Thoracic aorta (tissue), 2 donors: ENCODE data around the gene CES3. TPM values are rescaled to one million over a fixed set of nuclear protein-coding genes. Genes with fewer than 3 reads are reported as not detected.
"Not testable (repeated sequence)": the region's sequence is repeated elsewhere in the genome, so short reads cannot be mapped to it uniquely, and the experiment has no call there.

Experiments
- ATAC-seq: fragments of 150-250 bp; one replicate; pipeline ENCODE4 v1.8.0; 2017; ENCODE audit warnings: low read depth; ENCODE audit not compliant: insufficient number of reproducible peaks, low FRiP score
- DNase-seq: peaks from one replicate; pipeline ENCODE4 v3.0.0-alpha.2; 2020; ENCODE audit warnings: low spot score
- H3K27ac ChIP-seq, 2 donors: fragments of 200-600 bp; sonication (generic); 1 replicate in 1 of 2; 2 replicates in 1 of 2; pipeline ENCODE4 v1.5.1; 2016; ENCODE audit warnings: mild to moderate bottlenecking in 2 of 2, moderate library complexity in 2 of 2
- H3K27me3 ChIP-seq: fragments of 200-600 bp; sonication (generic); replicated peaks from 2 replicates; pipeline ENCODE4 v1.6.0; 2016; ENCODE audit warnings: mild to moderate bottlenecking; ENCODE audit not compliant: insufficient read depth
- H3K36me3 ChIP-seq: fragments of 200-600 bp; sonication (generic); one replicate; pipeline ENCODE4 v1.5.1; 2016
- H3K4me1 ChIP-seq, 2 donors: fragments of 200-600 bp; sonication (generic); 1 replicate in 1 of 2; 2 replicates in 1 of 2; pipeline versions ENCODE4 v1.5.1 to v1.6.0; 2016; ENCODE audit warnings: low read depth in 2 of 2, mild to moderate bottlenecking in 1 of 2; ENCODE audit not compliant: control insufficient read depth in 1 of 2
- H3K4me3 ChIP-seq: fragments of 200-600 bp; sonication (generic); 2 replicates; pipeline ENCODE4 v1.5.1; 2016; ENCODE audit warnings: mild to moderate bottlenecking
- H3K9me3 ChIP-seq: fragments of 200-600 bp; sonication (generic); 2 replicates; pipeline ENCODE4 v1.5.1; 2016
- total RNA-seq, 2 donors: library from RNA; depleted of rRNA; stranded (reverse); fragments of >200 nt; gene quantifications; one replicate each; pipeline versions ENCODE4 v1.1.0 to v1.2.3, GENCODE V29; 2016
- TF ChIP-seq, protein P1 (sequence below): fragments of 200-600 bp; sonication (generic); IDR thresholded peaks from one replicate; pipeline ENCODE4 v1.5.1; 2019; ENCODE audit warnings: antibody characterized with exemption

The CES3 gene
- total RNA-seq, 2 donors from 2014 or later = 0.63 to 1.1 TPM

GRCh38 chr16:66950971-66951790 lies 9.9 kb upstream of the CES3 start:
- Histone ChIP-seq H3K27ac (no peak overlapping the region), H3K27me3 (no peaks in the 10 kb centered on the region), H3K9me3 (no peaks in the 10 kb centered on the region), H3K4me3 (no peak overlapping the region), H3K4me1 (peaks cover 8 to 19% of the 10 kb centered on the region in 2 donors), H3K36me3 (no peaks in the 10 kb centered on the region)
- TF ChIP-seq, protein P1, sequence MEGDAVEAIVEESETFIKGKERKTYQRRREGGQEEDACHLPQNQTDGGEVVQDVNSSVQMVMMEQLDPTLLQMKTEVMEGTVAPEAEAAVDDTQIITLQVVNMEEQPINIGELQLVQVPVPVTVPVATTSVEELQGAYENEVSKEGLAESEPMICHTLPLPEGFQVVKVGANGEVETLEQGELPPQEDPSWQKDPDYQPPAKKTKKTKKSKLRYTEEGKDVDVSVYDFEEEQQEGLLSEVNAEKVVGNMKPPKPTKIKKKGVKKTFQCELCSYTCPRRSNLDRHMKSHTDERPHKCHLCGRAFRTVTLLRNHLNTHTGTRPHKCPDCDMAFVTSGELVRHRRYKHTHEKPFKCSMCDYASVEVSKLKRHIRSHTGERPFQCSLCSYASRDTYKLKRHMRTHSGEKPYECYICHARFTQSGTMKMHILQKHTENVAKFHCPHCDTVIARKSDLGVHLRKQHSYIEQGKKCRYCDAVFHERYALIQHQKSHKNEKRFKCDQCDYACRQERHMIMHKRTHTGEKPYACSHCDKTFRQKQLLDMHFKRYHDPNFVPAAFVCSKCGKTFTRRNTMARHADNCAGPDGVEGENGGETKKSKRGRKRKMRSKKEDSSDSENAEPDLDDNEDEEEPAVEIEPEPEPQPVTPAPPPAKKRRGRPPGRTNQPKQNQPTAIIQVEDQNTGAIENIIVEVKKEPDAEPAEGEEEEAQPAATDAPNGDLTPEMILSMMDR = no peak
- DNase-seq = no peak
- no peak for ATAC-seq

GRCh38 chr16:66952430-66953110 lies 8.5 kb upstream of the CES3 start:
- no peaks in the 10 kb centered on the region for H3K27me3 ChIP-seq
- H3K9me3 ChIP-seq = no peaks in the 10 kb centered on the region
- TF ChIP-seq, protein P1 = no peak
- no peaks in the 10 kb centered on the region for H3K36me3 ChIP-seq
- peaks cover 8 to 13% of the 10 kb centered on the region in 2 donors for H3K4me1 ChIP-seq
- H3K27ac ChIP-seq = no peak overlapping the region
- DNase-seq (no peak), ATAC-seq (no peak)
- H3K4me3 ChIP-seq = no peak overlapping the region

- no peak for ATAC-seq
- DNase-seq = no peak
Observed at GRCh38 chr16:66953462-66954096, 7.5 kb upstream of the CES3 start.

DNA sequence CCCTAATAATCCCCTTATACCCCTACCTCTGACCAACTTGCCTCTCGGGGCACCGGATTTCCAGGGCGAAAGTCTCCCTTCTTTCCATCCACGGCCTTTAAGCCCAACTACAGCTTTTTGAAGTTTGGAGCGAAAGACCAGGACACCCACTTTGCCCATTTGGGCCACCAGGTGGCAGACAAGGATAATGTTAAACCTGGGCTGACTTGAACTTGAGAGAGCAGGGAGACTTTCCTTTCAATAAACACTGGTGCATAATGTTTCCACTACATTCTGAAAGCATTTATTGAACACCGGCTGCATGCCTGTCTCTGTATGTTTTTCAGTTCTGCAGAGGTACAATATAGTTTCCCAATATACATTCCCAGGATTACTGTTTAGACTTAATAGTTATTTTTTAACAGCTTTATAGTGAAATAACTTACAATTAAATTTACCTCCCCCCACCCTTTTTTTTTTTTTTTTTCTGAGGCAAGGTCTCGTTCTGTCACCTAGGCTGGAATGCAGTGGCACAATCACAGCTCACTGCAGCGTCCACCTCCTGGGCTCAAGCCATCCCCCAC lies 6.9 kb upstream of the CES3 start:
- ATAC-seq = peak; percentile 59
- TF ChIP-seq, protein P1 = peak; percentile 82
- Histone ChIP-seq H3K4me3 (no peak overlapping the region), H3K4me1 (peaks cover 0 to 1% of the 10 kb centered on the region in 2 donors), H3K9me3 (no peaks in the 10 kb centered on the region), H3K27ac (no peak overlapping the region), H3K27me3 (no peaks in the 10 kb centered on the region), H3K36me3 (no peaks in the 10 kb centered on the region)
- peak; percentile 25 for DNase-seq

More at GRCh38 chr16:66953462-66954096, 7.5 kb upstream of the CES3 start:
- Histone ChIP-seq H3K4me1 (peaks cover 4 to 7% of the 10 kb centered on the region in 2 donors), H3K27me3 (no peaks in the 10 kb centered on the region), H3K36me3 (no peaks in the 10 kb centered on the region), H3K4me3 (no peak overlapping the region), H3K27ac (no peak overlapping the region), H3K9me3 (no peaks in the 10 kb centered on the region)
- TF ChIP-seq, protein P1 = no peak

DNA sequence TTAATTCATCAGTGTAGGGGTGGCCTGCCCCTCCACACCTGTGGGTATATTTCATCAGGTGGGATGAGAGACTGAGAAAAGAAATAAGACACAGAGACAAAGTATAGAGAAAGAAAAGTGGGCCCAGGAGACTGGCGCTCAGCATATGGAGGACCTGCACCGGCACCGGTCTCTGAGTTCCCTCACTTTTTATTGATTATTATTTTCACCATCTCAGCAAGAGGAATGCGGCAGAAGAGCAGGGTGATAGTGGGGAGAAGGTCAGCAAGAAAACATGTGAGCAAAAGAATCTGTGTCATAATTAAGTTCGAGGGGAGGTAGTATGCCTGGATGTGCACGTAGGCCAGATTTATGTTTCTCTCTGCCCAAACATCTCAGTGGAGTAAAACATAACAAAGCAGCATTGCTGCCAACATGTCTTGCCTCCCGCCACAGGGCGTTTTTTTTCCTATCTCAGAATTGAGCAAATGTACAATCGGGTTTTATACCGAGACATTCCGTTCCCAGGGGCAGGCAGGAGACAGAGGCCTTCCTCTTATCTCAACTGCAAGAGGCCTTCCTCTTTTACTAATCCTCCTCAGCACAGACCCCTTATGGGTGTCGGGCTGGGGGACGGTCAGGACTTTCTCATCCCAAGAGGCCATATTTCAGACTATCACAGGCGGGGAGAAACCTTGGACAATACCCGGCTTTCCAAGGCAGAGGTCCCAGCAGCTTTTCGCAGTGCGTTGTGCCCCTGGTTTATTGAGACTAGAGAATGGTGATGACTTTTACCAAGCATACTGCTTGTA lies 5.5 kb upstream of the CES3 start:
- H3K4me3 ChIP-seq, H3K36me3 ChIP-seq, DNase-seq, H3K4me1 ChIP-seq, H3K27ac ChIP-seq, ATAC-seq, H3K27me3 ChIP-seq, H3K9me3 ChIP-seq: not testable (repeated sequence)

GRCh38 chr16:66956154-66956457 lies 5.0 kb upstream of the CES3 start:
- H3K27me3 ChIP-seq, H3K27ac ChIP-seq, DNase-seq, H3K4me3 ChIP-seq, H3K36me3 ChIP-seq, H3K4me1 ChIP-seq, ATAC-seq, H3K9me3 ChIP-seq: not testable (repeated sequence)
